ENCODE data around the gene ADCY10.

Gene ADCY10

DNA sequence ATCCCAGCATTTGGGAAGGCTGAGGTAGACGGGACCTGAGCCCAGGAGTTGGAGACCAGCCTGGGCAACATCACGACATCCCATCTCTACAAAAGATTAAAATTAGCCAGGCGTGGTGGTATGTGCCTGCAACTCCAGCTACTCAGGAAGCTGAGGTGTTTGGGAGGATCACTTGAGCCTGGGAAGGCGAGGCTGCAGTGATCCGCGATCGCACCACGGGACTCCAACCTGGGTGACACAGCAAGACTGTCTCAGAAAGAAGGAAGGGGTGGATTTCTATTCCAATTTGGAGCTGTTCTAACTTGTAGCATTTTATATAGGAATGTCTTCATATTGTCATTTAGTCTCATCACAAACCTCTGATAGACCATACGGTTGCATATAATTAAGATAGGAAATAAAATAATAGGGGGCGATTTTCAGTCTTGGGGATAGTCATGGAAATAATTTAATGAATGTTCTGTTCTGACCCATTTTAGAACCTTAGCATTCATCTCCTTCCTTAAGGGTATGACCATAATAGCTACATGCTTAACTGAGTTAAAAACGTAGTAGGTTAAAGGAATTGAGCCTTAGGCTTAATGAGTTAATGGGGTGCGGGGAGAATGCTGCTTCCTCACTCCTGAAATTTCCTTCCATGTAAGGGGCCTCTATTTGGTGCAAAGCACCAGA, 93.1 kb downstream of the ADCY10 start:
- TF ChIP-seq, protein P1, sequence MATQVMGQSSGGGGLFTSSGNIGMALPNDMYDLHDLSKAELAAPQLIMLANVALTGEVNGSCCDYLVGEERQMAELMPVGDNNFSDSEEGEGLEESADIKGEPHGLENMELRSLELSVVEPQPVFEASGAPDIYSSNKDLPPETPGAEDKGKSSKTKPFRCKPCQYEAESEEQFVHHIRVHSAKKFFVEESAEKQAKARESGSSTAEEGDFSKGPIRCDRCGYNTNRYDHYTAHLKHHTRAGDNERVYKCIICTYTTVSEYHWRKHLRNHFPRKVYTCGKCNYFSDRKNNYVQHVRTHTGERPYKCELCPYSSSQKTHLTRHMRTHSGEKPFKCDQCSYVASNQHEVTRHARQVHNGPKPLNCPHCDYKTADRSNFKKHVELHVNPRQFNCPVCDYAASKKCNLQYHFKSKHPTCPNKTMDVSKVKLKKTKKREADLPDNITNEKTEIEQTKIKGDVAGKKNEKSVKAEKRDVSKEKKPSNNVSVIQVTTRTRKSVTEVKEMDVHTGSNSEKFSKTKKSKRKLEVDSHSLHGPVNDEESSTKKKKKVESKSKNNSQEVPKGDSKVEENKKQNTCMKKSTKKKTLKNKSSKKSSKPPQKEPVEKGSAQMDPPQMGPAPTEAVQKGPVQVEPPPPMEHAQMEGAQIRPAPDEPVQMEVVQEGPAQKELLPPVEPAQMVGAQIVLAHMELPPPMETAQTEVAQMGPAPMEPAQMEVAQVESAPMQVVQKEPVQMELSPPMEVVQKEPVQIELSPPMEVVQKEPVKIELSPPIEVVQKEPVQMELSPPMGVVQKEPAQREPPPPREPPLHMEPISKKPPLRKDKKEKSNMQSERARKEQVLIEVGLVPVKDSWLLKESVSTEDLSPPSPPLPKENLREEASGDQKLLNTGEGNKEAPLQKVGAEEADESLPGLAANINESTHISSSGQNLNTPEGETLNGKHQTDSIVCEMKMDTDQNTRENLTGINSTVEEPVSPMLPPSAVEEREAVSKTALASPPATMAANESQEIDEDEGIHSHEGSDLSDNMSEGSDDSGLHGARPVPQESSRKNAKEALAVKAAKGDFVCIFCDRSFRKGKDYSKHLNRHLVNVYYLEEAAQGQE (IDR thresholded peaks at IDR 0.05; ENCODE audit: insufficient read depth in 1 of 2, low read depth in 2 of 2, low read length in 2 of 2), result no peak
- TF ChIP-seq SIN3A (IDR thresholded peaks at IDR 0.05; ENCODE audit: borderline replicate concordance, insufficient read depth, low read length), result no peak
- TF ChIP-seq FOXP2 (optimal IDR thresholded peaks at IDR 0.05; ENCODE audit: borderline replicate concordance, extremely low read depth, extremely low read length, insufficient read depth), result no peak

DNA sequence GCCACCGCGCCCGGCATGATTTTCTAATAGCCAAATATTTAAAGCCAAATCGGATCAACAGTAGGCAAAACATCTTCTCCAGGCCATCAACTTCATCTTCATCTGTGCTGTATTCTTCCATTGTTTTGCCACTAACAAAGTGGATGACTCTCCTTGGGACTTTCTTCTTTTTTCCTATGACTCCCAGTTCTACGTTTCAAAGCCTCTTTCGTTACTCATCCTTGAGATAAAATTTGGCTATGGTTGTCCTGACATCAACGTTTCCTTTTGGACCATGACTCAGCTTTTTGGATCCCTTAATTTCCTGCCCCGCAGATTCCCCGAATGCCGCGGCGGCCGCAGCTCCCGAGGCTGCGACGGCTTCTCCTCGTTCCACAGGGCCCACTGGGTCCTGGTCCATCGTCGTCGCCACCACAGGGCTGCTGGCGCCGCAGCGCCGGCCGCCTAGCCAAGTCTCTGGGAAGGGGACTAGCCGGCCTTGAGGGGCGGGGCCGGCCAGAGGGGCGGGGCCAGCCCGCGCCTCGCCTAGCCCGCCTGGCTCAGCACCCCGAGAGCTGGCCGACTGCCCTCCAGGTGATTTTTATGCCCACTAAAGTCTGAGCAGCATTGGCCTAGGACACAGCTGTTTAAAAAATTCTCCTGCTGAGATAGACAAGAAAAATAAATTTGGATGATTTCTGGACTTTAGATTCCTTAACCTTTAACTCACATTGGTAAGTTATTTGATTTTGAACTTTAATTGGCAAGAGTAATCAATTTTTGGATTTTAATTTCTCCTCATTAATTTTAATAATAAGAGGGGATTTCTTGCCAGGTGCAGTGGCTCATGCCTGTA, 93.9 kb downstream of the ADCY10 start:
- TF ChIP-seq FOXP2 (optimal IDR thresholded peaks at IDR 0.05; ENCODE audit: borderline replicate concordance, extremely low read depth, extremely low read length, insufficient read depth) (no peak), TAF1 (IDR thresholded peaks at IDR 0.05; ENCODE audit: borderline replicate concordance, insufficient read depth, low read length) (no peak), SIN3A (IDR thresholded peaks at IDR 0.05; ENCODE audit: borderline replicate concordance, insufficient read depth, low read length) (no peak)
- TF ChIP-seq, protein P1 (IDR thresholded peaks at IDR 0.05; ENCODE audit: insufficient read depth in 1 of 2, low read depth in 2 of 2, low read length in 2 of 2), result no peak

DNA sequence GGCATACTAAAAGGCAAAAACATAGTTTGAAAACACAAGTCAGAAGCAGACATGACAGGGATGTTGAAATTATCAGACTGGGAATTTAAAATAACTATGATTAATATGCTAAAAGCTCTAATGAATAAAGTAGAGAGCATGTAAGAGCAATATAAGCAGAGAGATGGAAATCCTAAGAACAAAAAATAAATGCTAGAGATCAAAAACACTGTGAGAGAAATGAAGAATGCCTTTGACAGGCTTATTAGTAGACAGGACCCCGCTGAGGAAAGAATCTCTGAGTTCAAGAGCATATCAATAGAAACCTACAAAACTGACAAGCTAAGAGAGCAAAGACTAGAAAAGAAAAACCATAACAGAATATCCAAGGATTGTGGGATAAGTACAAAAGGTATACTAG, 98.3 kb downstream of the ADCY10 start:
- TF ChIP-seq FOXP2 (optimal IDR thresholded peaks at IDR 0.05; ENCODE audit: borderline replicate concordance, extremely low read depth, extremely low read length, insufficient read depth) (no peak), TAF1 (IDR thresholded peaks at IDR 0.05; ENCODE audit: borderline replicate concordance, insufficient read depth, low read length) (no peak), POLR2AphosphoS5 (IDR thresholded peaks at IDR 0.05; ENCODE audit: low read depth, low read length) (no peak), SIN3A (IDR thresholded peaks at IDR 0.05; ENCODE audit: borderline replicate concordance, insufficient read depth, low read length) (no peak)
- TF ChIP-seq, protein P1 (IDR thresholded peaks at IDR 0.05; ENCODE audit: insufficient read depth in 1 of 2, low read depth in 2 of 2, low read length in 2 of 2), result no peak

DNA sequence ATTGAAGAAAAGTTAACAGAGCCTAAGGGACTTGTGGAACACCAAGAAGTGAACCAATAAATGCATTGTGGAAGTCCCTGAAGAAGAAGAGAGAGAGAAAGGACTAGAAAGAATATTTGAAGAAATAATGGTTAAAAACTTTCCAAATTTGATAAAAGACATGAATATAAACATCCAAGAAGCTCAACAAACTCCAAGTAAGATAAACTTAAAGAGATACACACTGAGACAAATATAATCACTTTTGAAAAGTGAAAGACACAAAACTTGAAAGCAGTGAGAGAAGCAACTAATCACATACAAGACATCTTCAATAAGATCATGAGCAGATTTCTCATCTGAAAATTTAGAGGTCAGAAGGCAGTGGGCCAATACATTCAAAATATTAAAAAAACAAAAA, 101.0 kb downstream of the ADCY10 start:
- TF ChIP-seq POLR2AphosphoS5 (IDR thresholded peaks at IDR 0.05; ENCODE audit: low read depth, low read length) (no peak), FOXP2 (optimal IDR thresholded peaks at IDR 0.05; ENCODE audit: borderline replicate concordance, extremely low read depth, extremely low read length, insufficient read depth) (no peak)
- TF ChIP-seq, protein P1 (IDR thresholded peaks at IDR 0.05; ENCODE audit: insufficient read depth in 1 of 2, low read depth in 2 of 2, low read length in 2 of 2), result no peak
